NCI-H510A treated with DMSO at 0.1 percent for 48 hours (cell line): ENCODE data around the gene EFNB2.

ENCODE experiments used
- DNase-seq: peaks from one replicate; lab custom pipeline; 2025; lab: John Stamatoyannopoulos, UW

EFNB2 gene, protein sequence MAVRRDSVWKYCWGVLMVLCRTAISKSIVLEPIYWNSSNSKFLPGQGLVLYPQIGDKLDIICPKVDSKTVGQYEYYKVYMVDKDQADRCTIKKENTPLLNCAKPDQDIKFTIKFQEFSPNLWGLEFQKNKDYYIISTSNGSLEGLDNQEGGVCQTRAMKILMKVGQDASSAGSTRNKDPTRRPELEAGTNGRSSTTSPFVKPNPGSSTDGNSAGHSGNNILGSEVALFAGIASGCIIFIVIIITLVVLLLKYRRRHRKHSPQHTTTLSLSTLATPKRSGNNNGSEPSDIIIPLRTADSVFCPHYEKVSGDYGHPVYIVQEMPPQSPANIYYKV

DNA sequence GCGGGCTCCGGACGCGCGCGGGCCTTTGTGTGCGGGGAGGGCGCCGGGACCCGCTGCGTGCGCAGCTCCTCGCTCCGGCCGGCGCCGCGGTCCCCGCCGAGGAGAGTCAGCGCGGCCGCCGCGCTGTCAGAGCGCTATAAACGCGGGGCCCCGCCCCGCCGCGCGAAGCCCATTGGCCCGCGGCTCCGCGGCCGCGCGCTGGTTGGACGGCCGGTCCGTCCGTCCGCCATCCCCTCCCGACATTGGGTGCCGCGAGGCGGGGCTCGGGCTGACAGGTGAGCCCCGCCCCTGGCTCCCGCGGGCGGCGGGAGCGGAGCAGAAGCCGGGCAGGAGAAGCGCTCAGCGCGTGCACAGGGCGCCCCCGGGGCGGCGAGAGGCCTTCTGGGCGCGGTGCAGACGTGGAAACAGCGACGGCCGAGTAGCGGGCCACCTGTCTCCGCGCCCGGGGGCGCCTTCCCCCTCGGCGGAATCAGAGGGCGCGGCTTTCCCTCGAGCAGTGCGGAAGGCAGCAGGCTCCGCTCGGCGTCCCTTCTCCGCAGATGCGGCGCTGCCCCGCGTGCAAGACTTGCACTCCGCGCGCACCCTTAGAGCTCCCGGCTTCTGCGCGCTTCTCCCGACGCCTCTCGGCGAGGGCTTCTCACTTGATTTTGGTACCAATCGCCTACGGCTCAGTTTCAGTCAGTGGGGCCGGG is at the start of gene EFNB2:
Gene EFNB2 (minus strand): TSS at position 111 of the 692 bp plus-strand sequence. CDS start 698 bp downstream, outside the sequence.
- peak; percentile 83 for DNase-seq

DNA sequence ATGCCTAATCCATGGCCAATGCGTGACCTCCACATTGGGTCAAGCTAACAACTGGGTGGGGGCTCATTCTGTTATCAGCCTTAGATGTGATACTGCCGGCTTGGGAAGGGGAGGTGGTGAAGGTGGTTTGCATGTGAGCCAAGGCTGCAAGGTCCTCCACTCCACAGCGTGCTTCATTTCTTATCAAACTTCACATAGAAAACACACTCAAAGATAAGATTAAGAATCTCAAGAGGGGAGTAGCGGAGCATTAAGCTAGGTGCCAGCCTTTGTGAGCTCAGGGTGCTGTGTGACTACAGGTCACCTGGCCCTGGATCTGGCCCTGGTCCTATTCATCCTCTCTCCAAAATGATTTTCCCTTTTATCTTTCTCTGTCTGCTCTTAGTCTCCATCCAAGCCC is 45.8 kb upstream of the EFNB2 start:
- DNase-seq = no peak

DNA sequence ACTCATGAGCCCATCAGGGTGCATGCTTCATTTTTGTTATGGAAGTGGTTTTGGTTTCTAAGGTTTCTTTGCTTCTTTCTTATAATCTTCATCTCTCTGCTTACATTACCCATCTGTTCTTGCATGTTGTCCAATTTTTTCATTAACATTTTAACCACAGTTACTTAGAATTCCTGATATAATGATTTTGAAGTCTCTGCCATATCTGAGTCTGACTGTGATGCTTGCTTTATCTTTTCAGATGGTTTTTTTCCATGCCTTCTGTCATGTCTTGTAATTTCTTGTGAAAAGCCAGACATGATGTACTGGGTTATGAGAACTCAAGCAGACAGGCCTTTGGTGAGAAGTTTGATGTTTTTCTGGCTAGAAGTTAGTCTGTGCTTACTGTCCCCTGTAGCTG is 40.4 kb upstream of the EFNB2 start:
- DNase-seq = no peak

DNA sequence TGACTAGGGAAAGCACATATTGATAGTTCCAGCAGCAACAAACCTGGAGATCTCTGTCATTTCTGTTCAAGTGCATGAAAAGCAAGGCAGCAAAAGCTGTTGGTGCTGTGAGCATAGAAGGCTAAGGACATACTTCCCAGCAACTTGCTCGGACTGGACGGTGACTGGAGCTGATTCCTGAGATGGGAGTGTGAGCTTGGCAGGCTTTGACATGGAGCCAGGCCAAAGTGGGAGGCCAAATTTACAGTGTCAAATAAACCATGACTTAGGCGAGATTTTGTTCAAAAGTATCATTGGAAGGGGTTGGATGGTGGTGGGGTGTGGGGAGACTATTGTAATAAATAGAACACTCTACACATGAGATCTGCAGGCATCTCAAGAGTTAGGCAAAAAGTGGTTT is 38.4 kb upstream of the EFNB2 start:
- DNase-seq = no peak

DNA sequence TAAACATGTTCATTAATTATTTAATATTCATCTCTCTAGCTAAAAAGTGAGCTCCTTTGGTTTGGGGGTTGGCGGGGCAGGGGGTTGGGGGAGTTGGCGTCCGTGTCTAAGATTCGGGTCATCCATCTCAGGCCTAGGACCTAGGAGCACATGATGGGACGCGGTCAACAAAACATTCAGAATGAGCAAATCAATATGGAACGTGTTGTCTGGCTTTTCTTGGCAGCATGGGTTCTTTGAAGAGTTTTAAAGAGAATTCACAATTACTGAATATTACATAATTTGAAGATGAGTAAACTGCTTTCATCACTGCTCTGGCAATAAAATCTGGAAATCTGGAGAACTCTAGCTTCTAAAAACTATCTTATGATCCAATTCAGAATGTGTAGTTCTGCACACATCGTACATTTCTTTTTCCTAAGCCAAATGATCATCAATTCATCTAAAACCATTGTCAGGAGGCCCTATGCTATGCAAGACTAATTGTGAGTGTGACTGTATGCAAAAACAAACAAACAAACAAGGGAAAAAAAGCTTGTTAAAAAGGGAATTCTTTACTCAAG is 37.9 kb upstream of the EFNB2 start:
- no peak for DNase-seq

DNA sequence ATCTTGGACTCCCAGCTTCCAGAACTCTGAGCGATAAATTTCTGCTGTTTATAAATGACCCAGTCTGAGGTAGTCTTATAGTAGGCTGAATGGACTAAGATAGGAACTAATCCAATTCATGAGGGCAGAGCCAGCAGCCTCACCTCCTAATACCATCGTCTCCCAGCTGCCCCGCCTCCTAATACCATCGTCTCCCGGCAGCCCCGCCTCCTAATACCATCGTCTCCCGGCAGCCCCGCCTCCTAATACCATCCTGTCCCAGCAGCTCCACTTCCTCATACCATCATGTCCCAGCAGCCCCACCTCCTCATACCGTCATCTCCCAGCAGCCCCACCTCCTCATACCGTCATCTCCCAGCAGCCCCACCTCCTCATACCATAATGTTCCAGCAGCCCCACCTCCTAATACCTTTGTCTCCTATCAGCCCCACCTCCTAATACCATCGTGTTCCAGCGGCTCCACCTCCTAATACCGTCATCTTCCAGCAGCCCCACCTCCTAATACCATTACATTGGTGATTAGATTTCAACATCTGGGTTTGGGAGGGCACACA is 34.9 kb upstream of the EFNB2 start:
- DNase-seq = no peak

DNA sequence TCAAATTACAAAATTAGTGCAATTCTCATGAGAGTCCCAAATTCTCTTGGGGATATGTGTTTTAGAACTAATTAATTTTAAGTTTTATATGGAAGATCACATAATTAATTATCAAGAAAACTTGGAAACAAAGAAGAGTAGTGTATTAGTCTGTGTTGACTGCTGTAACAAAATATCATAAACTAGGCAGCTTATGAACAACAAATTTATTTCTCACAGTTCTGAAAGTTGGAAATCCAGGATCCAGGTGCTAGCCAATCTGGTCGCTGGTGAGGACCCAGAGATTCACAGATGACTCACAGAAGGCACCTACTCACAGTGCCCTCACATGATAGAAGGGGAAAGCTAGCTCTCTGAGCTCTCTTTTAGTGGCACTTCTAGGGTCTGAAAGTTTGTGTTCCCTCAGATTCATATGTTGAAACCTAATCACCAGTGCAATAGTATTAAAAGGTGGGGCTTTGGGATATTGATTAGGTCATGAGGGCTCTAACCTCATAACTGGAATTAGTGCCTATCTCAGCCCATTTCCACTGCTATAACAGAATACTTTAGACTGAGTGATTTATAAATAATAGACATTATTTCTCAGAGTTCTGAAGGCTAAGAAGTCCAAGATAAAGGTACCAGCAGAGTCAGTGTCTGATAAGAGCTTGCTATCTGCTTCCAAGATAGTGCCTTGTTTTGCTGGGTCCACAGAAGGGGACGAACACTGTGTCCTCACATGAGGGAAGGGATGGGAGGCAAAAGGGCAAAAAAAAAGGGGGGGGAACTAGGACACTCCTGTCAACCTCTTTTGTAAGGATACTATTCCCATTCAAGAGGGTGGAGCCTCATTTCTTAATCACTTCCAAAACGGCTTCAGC is 34.0 kb upstream of the EFNB2 start:
- DNase-seq = no peak

DNA sequence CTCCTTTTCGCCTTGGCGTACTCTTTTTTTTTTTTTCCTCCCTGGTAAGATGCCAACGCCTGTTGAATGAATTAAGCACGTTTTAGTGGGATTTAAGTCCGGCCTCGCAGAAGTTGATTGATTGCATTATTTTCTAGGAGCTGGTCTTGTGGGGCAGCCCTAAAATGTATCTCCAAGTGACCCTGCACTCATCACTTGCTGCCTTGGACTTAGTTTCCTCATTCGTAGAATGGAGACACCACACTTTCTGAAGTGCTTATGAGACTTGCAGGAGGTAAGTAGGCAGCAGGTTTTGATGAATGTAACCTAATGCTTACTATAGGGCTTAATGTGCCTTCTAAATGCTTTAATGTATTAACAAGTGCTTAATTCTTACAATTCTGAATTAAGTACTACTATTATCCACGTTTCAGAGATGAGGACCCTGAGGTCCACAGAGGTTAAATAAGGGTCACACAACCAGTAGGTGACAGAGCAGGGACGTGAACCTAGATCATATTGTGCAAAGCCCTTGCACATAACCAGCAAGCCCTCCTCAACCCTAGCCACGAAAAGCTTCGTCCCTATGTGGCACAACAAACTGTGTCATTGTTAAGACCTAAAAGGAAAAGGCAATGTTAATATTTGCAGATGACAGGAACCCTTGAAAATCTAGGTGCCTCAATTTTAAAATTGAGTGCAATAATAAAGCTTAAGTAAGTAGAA is 33.0 kb upstream of the EFNB2 start:
- DNase-seq = no peak

DNA sequence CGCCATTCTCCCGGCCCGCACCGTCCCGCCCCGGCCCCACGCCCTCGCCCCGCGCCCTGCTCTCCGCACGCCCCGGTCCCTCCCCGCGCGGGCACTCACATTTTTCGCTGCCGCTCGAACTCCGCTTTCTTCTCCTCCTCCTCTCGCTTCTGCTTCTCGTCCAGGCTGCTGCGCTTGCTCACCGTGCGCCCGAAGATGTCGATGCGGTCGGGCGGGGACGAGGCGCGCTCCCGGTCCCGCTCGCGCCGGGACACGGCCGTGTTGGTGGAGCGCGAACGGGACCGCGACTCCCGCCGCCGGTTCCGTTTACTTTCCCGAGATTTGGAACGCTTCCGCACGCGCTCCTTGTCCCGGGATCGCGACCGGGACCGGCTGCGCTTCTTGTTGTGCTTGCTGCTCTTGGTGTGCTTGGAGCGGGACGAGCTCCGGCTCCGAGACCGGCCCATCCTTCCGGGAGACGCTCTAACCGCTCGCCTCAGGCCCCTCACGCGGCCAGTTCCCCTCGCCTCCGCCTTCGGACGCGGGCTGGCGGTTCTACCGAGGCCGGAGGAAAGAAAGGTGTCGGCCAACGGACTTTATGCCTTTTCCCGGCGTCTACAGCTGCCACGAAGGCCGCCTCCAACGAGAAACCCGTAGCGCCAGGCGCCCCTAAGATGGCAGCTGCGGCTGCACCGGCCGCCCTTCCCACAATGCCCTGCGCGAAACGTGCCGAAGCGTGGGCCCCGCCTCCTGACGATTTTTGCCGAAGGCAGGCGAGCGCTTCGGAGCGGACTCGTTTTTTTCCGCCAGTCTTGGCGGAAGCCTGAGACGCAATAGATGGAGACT is 32.2 kb upstream of the EFNB2 start, which contains the start of gene ARGLU1:
Gene ARGLU1 (minus strand): TSS at position 664 of the 825 bp plus-strand sequence. CDS start 218 bp downstream, at position 446.
- peak; percentile 89 for DNase-seq

DNA sequence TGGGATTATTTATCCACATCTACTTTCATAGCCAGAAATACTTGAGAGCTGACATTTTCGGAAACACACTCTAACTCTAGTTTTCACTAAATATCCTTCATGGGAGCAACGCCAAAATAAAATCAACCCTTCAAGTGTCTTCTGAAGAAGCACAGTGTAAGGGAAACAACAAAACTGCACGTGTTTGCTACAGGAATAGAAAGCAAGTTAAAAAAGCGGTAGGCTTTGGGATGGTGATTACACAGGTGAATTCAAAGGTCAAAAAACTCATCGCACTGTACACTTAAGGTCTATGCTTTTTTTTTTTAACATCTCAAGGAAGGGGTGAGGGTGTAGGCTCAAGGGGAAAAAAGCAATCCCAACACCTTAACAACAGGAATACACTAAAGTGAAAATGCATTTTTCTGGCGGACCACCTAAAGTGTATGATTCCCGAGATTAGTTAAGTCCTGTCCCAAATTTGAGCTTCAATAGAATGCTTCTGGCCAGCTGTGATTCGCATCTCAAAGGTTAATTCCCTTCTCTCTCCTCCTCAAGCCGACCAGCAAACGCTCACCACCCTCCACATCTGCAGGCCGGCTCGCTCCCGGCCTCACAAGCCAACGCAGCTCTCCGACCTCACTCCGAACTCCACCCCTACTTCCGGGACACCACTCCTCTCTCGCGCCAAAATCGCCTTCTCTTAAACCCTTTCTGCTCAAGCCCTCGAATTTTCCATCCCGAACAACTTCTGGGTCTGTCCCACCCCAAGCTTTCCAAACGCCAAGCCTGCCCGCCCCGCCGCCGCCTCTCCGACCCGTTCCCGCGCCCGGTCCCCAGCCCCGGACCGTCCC is 31.4 kb upstream of the EFNB2 start:
- peak; percentile 33 for DNase-seq

DNA sequence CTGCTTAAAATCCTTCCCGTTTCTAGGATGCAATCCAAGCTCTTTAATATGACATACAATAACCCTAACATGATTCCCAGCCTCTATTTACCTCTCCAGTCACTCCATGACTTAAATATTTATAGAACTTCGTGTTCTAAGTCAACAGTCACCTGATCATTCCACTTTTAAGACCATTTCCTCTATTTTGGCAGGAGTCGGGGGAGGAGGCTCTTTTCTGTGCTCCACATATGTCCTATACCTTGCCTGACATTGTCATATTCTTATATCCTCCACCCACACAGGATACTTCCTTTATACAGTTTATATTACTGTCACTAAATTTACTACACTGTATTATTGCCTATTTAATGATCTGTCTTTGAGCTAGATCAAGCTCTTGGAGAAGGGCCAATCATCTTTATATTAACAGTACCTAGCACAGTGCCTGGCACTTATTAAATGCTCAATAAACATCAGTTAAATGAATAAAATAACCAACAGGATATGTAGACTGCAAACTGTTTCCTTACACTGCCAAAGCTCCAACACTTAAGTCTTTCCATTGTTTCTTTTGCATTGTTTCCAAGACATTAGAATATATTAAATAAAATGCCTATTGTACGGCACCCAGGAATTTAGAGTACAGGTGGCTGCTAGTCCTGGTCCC is 29.8 kb upstream of the EFNB2 start:
- DNase-seq = no peak

DNA sequence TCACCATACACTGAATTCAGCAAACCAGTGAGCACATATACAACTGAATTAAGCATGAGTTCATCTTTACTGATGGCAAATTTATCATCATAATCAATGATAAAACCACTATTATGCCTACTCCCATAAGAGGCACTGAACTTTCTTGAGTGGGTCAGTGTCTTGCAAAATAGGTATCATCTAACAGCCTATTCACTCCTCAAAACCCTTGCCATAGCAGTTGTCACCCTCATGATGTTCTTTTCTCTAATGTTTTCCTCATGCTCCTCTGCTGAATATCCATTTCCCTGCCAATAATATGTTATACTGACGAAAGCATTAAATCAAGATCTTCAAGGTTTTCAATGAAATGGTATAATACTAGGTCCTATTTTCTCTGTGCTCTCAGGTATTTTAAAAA is 26.8 kb upstream of the EFNB2 start:
- DNase-seq = no peak

DNA sequence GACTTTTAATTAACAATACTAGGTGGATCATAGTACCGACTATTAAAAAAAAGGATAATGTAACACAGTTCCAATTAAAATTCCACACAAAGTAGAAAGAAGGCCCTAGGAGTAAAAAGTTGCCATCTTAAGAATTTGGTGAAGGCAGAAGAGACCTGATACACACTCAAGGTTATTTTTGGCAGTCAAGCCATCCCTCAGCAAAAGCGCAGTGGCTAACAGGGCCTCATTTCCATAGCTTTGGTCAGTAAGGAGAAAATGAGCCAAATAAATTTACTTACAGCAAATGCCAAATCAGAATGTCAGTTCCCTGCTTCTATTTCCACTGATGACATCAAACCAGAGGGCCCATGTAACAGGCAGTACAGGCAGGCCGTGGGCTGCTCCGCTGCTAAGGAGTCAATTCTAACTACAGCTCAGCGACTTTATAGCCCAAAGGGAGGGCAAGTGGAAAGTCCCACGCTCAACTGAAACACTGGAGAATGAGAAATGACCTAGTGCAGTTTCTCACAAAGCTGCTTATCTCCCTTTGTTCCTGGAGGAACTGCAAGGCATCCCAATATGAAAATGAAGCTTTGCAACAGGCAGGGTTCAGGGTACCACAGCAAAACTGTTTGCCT is 26.2 kb upstream of the EFNB2 start:
- DNase-seq = no peak

DNA sequence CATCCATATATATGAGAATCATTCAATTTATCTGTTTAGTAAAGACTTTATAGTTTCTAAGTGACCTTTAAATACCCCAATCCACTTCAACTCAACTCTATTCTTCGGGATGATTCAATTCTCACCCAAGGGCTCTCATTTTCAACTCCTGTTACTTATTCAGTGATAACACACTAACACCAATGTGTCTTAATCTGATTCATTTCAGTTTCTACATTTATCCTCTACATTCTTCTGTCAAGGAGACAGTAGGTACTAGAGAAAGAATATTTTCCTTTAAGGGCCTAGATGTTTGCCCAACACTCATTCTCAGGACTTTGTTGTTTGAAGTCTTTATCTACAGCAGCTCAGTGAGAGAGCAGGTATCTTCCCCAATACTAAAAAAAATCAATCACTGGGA is 25.4 kb upstream of the EFNB2 start:
- DNase-seq = no peak

DNA sequence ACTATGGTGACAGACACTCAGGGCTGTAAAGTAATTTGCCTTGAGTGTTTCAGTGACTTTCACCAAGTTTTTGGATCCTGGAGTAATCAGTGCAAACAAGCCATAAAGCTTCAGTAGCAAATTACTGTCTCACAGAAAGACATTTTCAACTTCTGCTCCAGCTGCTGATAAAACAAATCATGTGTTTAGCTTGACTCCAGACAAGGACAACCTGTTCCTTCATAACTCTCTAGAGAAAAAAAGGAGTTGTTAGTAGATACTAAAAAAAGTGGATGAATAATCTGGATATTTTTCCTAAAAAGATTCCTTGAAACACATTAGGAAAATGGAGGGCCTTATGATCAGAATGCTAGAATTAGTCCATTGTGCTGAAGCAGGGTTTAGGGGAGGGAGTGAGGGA is 23.1 kb upstream of the EFNB2 start:
- no peak for DNase-seq

DNA sequence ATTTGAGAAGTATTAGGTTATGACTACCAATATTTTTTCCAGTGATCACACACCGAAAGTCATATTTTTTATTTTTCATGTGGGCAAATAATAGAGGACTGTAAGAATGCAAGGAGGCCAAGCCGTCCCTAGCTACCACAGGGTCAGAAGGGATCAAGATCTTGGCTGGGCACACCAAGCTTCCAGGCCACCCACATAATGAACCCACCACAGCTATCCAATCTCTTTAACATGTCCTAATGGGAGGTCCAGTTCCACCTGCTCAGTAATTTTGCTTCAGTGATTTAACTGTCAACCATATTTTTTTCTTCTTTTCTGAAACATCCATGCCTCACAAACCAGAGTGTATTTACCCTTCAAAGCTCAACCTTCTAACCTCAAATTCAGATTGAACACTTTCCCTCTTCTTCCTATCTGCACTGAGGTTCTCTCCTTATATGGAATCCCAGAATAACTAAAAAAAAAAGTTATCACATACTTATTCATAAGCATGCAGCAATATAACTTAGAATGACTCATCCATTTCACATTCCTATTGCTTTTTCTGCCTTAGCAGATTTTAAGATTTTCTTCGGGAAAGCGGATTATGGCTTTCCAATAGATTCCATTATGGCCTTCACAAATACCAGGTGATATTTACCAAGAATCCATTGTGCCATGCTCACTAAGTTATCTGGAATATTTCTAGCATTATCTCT is 20.3 kb upstream of the EFNB2 start:
- no peak for DNase-seq

DNA sequence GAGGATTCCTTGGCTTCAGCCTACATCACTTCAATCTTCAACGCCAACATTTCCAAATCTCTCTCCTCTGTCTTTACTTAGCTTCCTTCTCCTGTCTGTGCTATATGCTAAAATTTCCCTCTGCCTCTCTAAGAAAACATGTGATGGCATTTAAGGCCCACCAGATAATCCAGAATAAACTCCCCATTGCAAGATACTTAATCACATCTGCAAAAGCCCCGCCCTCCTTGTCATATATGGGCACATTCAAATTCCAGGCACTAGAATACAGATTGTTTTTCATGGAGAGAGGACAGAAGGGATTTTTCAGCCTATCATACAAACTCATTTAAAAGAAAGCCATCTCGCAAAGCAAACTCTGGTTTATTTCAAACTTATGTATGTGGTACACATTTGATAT is 16.3 kb upstream of the EFNB2 start:
- no peak for DNase-seq

DNA sequence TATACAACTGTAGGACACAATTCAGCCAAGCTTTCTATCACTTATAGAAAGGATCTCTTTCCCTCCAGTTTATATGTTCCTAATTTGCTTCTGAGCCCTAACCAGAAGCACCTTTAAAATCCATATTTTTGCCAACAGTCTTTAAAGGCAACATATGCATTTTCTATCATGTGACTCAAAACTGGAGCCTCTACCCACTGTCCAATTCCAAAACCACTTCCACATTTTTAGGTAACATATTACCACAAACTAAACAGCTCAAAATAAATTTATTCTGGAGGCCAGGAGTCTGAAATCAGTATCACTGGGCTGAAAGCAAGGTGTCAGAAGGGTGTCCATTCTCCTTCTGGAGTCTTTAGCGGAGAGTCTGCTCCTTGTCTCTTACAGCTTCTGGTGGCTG is 15.9 kb upstream of the EFNB2 start:
- no peak for DNase-seq
